ENCODE results near the gene STS. TPM values are rescaled to one million over a fixed set of nuclear protein-coding genes. Genes with fewer than 3 reads are reported as not detected.
A peak's percentile ranks its signal among the peaks of the same experiment; 100 is the strongest.

The STS gene
- total RNA-seq, 1 donor from 2014 or later: 3.9 TPM

DNA sequence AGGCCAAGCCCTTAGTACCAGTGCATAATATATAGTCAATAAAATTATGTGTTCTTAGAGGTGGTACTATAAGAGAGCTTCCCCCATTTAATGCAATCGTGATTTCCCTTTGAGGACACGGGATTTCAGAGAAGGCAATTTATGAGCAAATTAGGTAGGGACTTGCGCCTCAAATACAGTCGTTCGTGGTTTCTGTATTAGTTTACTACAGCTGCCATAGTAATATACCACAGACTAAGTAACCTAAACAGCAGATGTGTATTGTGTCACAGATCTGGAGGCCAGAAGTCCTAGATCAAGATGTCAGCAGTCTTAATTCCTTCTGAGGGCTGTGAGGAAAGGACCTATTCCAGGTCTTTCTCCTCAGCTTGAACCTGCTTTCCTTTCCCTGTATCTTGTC lies 1.9 kb downstream of the STS start:
- Histone ChIP-seq H3K27ac (ENCODE audit: low read depth, low read length) (no peak overlapping the region), H3K36me3 (ENCODE audit: insufficient read depth, low read length) (no peaks in the 10 kb centered on the region), H2AFZ (ENCODE audit: low read depth, low read length) (no peak overlapping the region), H3K9me3 (ENCODE audit: insufficient read depth, low read depth, low read length) (no peaks in the 10 kb centered on the region), H3K79me2 (ENCODE audit: insufficient read depth, low read length) (peaks cover 16% of the 10 kb centered on the region), H3K4me3 (ENCODE audit: insufficient read depth, low read depth, low read length) (no peak overlapping the region), H3K4me1 (ENCODE audit: insufficient read depth, low read length) (no peaks in the 10 kb centered on the region), H3K9ac (ENCODE audit: low read length) (no peak overlapping the region), H3K27me3 (ENCODE audit: insufficient read depth, low read length) (no peaks in the 10 kb centered on the region), H4K20me1 (ENCODE audit: insufficient read depth, low read length) (no peaks in the 10 kb centered on the region), H3K4me2 (ENCODE audit: low read length) (no peak overlapping the region)
- H3K4me1 Mint-ChIP-seq (ENCODE audit: low read depth, unreplicated experiment): peaks cover under 1% of the 10 kb centered on the region
- FAIRE-seq: no peak
- H3K9me3 Mint-ChIP-seq (ENCODE audit: unreplicated experiment): no peaks in the 10 kb centered on the region
- TF ChIP-seq CTCF (IDR thresholded peaks at IDR 0.05; ENCODE audit: insufficient read depth, low read depth, low read length): no peak
- TF ChIP-seq EZH2 (IDR thresholded peaks at IDR 0.05; ENCODE audit: insufficient read depth, low read length): no peak
- no peak overlapping the region for H3K4me3 Mint-ChIP-seq (ENCODE audit: unreplicated experiment)
- H3K27ac Mint-ChIP-seq (ENCODE audit: unreplicated experiment): no peak overlapping the region
- no peak for DNase-seq (ENCODE audit: low read depth)
- no peaks in the 10 kb centered on the region for H3K27me3 Mint-ChIP-seq (ENCODE audit: low read depth, unreplicated experiment)
- H3K36me3 Mint-ChIP-seq (ENCODE audit: low read depth, unreplicated experiment): no peaks in the 10 kb centered on the region

DNA sequence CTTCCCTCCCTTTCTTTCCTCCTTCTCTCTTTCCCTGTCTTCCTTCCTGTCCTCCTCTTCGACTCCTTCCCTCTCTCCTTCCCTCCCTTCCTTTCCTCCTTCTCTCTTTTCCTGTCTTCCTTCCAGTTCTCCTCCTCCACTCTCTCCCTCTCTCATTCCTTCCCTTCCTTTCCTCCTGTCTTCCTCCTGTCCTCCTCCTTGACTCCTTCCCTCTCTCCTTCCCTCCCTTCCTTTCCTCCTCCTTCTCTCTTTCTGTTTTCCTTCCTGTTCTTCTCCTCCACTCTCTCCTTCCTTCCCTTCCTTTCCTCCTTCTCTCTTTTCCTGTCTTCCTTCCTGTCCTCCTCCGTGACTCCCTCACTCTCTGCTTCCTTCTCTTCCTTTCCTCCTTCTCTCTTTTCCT lies 5.7 kb downstream of the STS start:
- Histone ChIP-seq H3K4me3 (ENCODE audit: insufficient read depth, low read depth, low read length) (no peak overlapping the region), H3K27me3 (ENCODE audit: insufficient read depth, low read length) (no peaks in the 10 kb centered on the region), H3K4me2 (ENCODE audit: low read length) (no peak overlapping the region), H3K36me3 (ENCODE audit: insufficient read depth, low read length) (no peaks in the 10 kb centered on the region), H3K9me3 (ENCODE audit: insufficient read depth, low read depth, low read length) (no peaks in the 10 kb centered on the region), H2AFZ (ENCODE audit: low read depth, low read length) (no peak overlapping the region), H4K20me1 (ENCODE audit: insufficient read depth, low read length) (no peaks in the 10 kb centered on the region), H3K9ac (ENCODE audit: low read length) (no peak overlapping the region), H3K27ac (ENCODE audit: low read depth, low read length) (no peak overlapping the region), H3K79me2 (ENCODE audit: insufficient read depth, low read length) (no peaks in the 10 kb centered on the region), H3K4me1 (ENCODE audit: insufficient read depth, low read length) (no peaks in the 10 kb centered on the region)
- H3K9me3 Mint-ChIP-seq (ENCODE audit: unreplicated experiment): no peaks in the 10 kb centered on the region
- no peak for TF ChIP-seq CTCF (IDR thresholded peaks at IDR 0.05; ENCODE audit: insufficient read depth, low read depth, low read length)
- TF ChIP-seq EZH2 (IDR thresholded peaks at IDR 0.05; ENCODE audit: insufficient read depth, low read length): no peak
- H3K27me3 Mint-ChIP-seq (ENCODE audit: low read depth, unreplicated experiment): no peaks in the 10 kb centered on the region
- no peak for DNase-seq (ENCODE audit: low read depth)
- H3K27ac Mint-ChIP-seq (ENCODE audit: unreplicated experiment): no peak overlapping the region
- no peak overlapping the region for H3K4me3 Mint-ChIP-seq (ENCODE audit: unreplicated experiment)
- no peaks in the 10 kb centered on the region for H3K36me3 Mint-ChIP-seq (ENCODE audit: low read depth, unreplicated experiment)
- peaks cover 2% of the 10 kb centered on the region for H3K4me1 Mint-ChIP-seq (ENCODE audit: low read depth, unreplicated experiment)
- no peak for FAIRE-seq

GRCh38 chrX:7154041-7154597 lies 6.6 kb downstream of the STS start:
- H3K4me2 ChIP-seq (ENCODE audit: low read length): no peak overlapping the region
- no peak overlapping the region for H3K4me3 ChIP-seq (ENCODE audit: insufficient read depth, low read depth, low read length)
- Mint-ChIP-seq H3K36me3 (ENCODE audit: low read depth, unreplicated experiment) (no peaks in the 10 kb centered on the region), H3K9me3 (ENCODE audit: unreplicated experiment) (no peaks in the 10 kb centered on the region), H3K4me3 (ENCODE audit: unreplicated experiment) (no peak overlapping the region), H3K4me1 (ENCODE audit: low read depth, unreplicated experiment) (peaks cover 5% of the 10 kb centered on the region), H3K27me3 (ENCODE audit: low read depth, unreplicated experiment) (no peaks in the 10 kb centered on the region), H3K27ac (ENCODE audit: unreplicated experiment) (no peak overlapping the region)
- H3K9me3 ChIP-seq (ENCODE audit: insufficient read depth, low read depth, low read length): no peaks in the 10 kb centered on the region
- TF ChIP-seq CTCF (IDR thresholded peaks at IDR 0.05; ENCODE audit: insufficient read depth, low read depth, low read length): no peak
- TF ChIP-seq EZH2 (IDR thresholded peaks at IDR 0.05; ENCODE audit: insufficient read depth, low read length): no peak
- no peaks in the 10 kb centered on the region for H4K20me1 ChIP-seq (ENCODE audit: insufficient read depth, low read length)
- H3K27ac ChIP-seq (ENCODE audit: low read depth, low read length): no peak overlapping the region
- H3K36me3 ChIP-seq (ENCODE audit: insufficient read depth, low read length): no peaks in the 10 kb centered on the region
- no peak overlapping the region for H2AFZ ChIP-seq (ENCODE audit: low read depth, low read length)
- DNase-seq (ENCODE audit: low read depth): no peak
- H3K9ac ChIP-seq (ENCODE audit: low read length): no peak overlapping the region
- no peaks in the 10 kb centered on the region for H3K79me2 ChIP-seq (ENCODE audit: insufficient read depth, low read length)
- no peaks in the 10 kb centered on the region for H3K27me3 ChIP-seq (ENCODE audit: insufficient read depth, low read length)
- peak; percentile 65 for FAIRE-seq
- no peaks in the 10 kb centered on the region for H3K4me1 ChIP-seq (ENCODE audit: insufficient read depth, low read length)

Data from astrocyte (in vitro differentiated cells and primary cell).